SK-N-SH treated with all-trans-retinoic acid at 6 μM for 48 hours (cell line): ENCODE results near the gene CRADD.

ENCODE experiments used
- ATAC-seq: fragments of 200-7000 bp; cut with Tn5 transposase; 3 replicates; pipeline ENCODE4 v1.9.1; 2020; ENCODE audit warnings: mild to moderate bottlenecking, moderate library complexity
- ARNTL ChIP-seq: fragments of 450-650 bp; formaldehyde crosslinking; IDR thresholded peaks from 2 replicates; pipeline ENCODE4 v1.5.0; 2020; ENCODE audit warnings: low read depth, mild to moderate bottlenecking, moderate library complexity, borderline replicate concordance
- BACH2 ChIP-seq: fragments of 250-450 bp; sonication (Bioruptor Pico); IDR thresholded peaks from 2 replicates; pipeline ENCODE4 v1.9.0; 2021; ENCODE audit warnings: mild to moderate bottlenecking, borderline replicate concordance
- CREB5 ChIP-seq: fragments of 250-450 bp; sonication (Bioruptor Pico); IDR thresholded peaks from 2 replicates; pipeline ENCODE4 v1.5.1; 2020; ENCODE audit warnings: low read depth, mild to moderate bottlenecking, moderate library complexity
- CSDC2 ChIP-seq: fragments of 250-450 bp; sonication (Bioruptor Pico); IDR thresholded peaks from 2 replicates; pipeline ENCODE4 v1.5.0; 2020; ENCODE audit warnings: mild to moderate bottlenecking, moderate library complexity
- CSRNP3 ChIP-seq: fragments of 250-450 bp; sonication (Bioruptor Pico); IDR thresholded peaks from 2 replicates; pipeline ENCODE4 v1.5.1; 2021; ENCODE audit warnings: mild to moderate bottlenecking, moderate library complexity
- ESRRG ChIP-seq: fragments of 250-450 bp; sonication (Bioruptor Pico); IDR thresholded peaks from 2 replicates; pipeline ENCODE4 v1.6.1; 2021; ENCODE audit warnings: mild to moderate bottlenecking
- GLIS3 ChIP-seq: fragments of 250-450 bp; sonication (Bioruptor Pico); IDR thresholded peaks from 2 replicates; pipeline ENCODE4 v1.5.0; 2020; ENCODE audit warnings: mild to moderate bottlenecking, moderate library complexity
- ISL1 ChIP-seq: fragments of 250-450 bp; sonication (Bioruptor Pico); IDR thresholded peaks from 2 replicates; pipeline ENCODE4 v2.1.2; 2022; ENCODE audit warnings: mild to moderate bottlenecking, moderate library complexity
- OSR1 ChIP-seq: fragments of 250-450 bp; sonication (Bioruptor Pico); IDR thresholded peaks from 2 replicates; pipeline ENCODE4 v1.8.0; 2022; ENCODE audit warnings: moderate library complexity, mild to moderate bottlenecking, inconsistent platforms
- PATZ1 ChIP-seq: fragments of 250-450 bp; sonication (Bioruptor Pico); IDR thresholded peaks from 2 replicates; pipeline ENCODE4 v1.8.0; 2020; ENCODE audit warnings: mild to moderate bottlenecking, moderate library complexity, borderline replicate concordance
- POU6F1 ChIP-seq: fragments of 250-450 bp; sonication (Bioruptor Pico); IDR thresholded peaks from 2 replicates; pipeline ENCODE4 v1.8.0; 2021; ENCODE audit warnings: low read depth, mild to moderate bottlenecking, moderate library complexity, borderline replicate concordance
- PPARA ChIP-seq: fragments of 250-450 bp; sonication (Bioruptor Pico); IDR thresholded peaks from 2 replicates; pipeline ENCODE4 v1.5.0; 2020; ENCODE audit warnings: mild to moderate bottlenecking, borderline replicate concordance
- RARB ChIP-seq: fragments of 250-450 bp; sonication (Bioruptor Pico); IDR thresholded peaks from 2 replicates; pipeline ENCODE4 v1.8.0; 2021; ENCODE audit warnings: mild to moderate bottlenecking, moderate library complexity
- TCF4 ChIP-seq: fragments of 250-450 bp; sonication (Bioruptor Pico); IDR thresholded peaks from 2 replicates; pipeline ENCODE4 v1.8.0; 2021; ENCODE audit warnings: mild to moderate bottlenecking, moderate library complexity, borderline replicate concordance
- TOX ChIP-seq: fragments of 250-450 bp; sonication (Bioruptor Pico); IDR thresholded peaks from 2 replicates; pipeline ENCODE4 v1.8.0; 2021; ENCODE audit warnings: mild to moderate bottlenecking, moderate library complexity, borderline replicate concordance
- TSHZ2 ChIP-seq: fragments of 250-450 bp; sonication (Bioruptor Pico); IDR thresholded peaks from 2 replicates; pipeline ENCODE4 v1.5.0; 2020; ENCODE audit warnings: mild to moderate bottlenecking, moderate library complexity
- ZC3H10 ChIP-seq: fragments of 250-450 bp; sonication (Bioruptor Pico); IDR thresholded peaks from 2 replicates; pipeline ENCODE4 v1.5.1; 2021; ENCODE audit warnings: mild to moderate bottlenecking, moderate library complexity
- ZFP3 ChIP-seq: fragments of 250-450 bp; sonication (Bioruptor Pico); IDR thresholded peaks from 2 replicates; pipeline ENCODE4 v1.5.0; 2020; ENCODE audit warnings: mild to moderate bottlenecking, moderate library complexity
- ZFP30 ChIP-seq: fragments of 450-650 bp; formaldehyde crosslinking; IDR thresholded peaks from 2 replicates; pipeline ENCODE4 v1.5.0; 2022; ENCODE audit warnings: mild to moderate bottlenecking, moderate library complexity
- ZNF565 ChIP-seq: fragments of 450-650 bp; formaldehyde crosslinking; conservative IDR thresholded peaks from 2 replicates; pipeline ENCODE4 v1.5.0; 2020; ENCODE audit warnings: low read depth, mild to moderate bottlenecking, moderate library complexity
- ZNF70 ChIP-seq: fragments of 450-650 bp; formaldehyde crosslinking; IDR thresholded peaks from 2 replicates; pipeline ENCODE4 v1.5.0; 2020; ENCODE audit warnings: mild to moderate bottlenecking, moderate library complexity
- ZNF8 ChIP-seq: fragments of 450-650 bp; formaldehyde crosslinking; IDR thresholded peaks from 2 replicates; pipeline ENCODE4 v1.5.0; 2020; ENCODE audit warnings: mild to moderate bottlenecking, moderate library complexity

Gene CRADD

GRCh38 chr12:93855261-93855660 is 178.1 kb downstream of the CRADD start (continued):
- no peak for TF ChIP-seq TSHZ2
- no peak for TF ChIP-seq TOX (CRISPR knock-in tag)

- ATAC-seq: no peak
- TF ChIP-seq ZFP30 (CRISPR knock-in tag) (no peak), CSDC2 (no peak), POU6F1 (CRISPR knock-in tag) (no peak), ZC3H10 (CRISPR knock-in tag) (no peak), ZNF70 (CRISPR knock-in tag) (no peak), ZFP3 (no peak), BACH2 (CRISPR knock-in tag) (no peak), TSHZ2 (no peak), PPARA (CRISPR knock-in tag) (no peak), GLIS3 (CRISPR knock-in tag) (no peak), ISL1 (CRISPR knock-in tag) (no peak), ARNTL (CRISPR knock-in tag) (no peak), PATZ1 (CRISPR knock-in tag) (no peak), TCF4 (CRISPR knock-in tag) (no peak), TOX (CRISPR knock-in tag) (no peak)
These were observed 179.4 kb downstream of the CRADD start for GRCh38 chr12:93856611-93857010.

GRCh38 chr12:93857279-93857938 is 180.2 kb downstream of the CRADD start:
- peak; percentile 53 for ATAC-seq
- TF ChIP-seq ESRRG: no peak
- TF ChIP-seq TSHZ2: no peak
- no peak for TF ChIP-seq ZNF565 (CRISPR knock-in tag)
- no peak for TF ChIP-seq CREB5 (CRISPR knock-in tag)
- no peak for TF ChIP-seq ZNF8 (CRISPR knock-in tag)
- TF ChIP-seq TOX (CRISPR knock-in tag): no peak
- TF ChIP-seq ISL1 (CRISPR knock-in tag): no peak
- no peak for TF ChIP-seq CSDC2
- TF ChIP-seq ARNTL (CRISPR knock-in tag): no peak
- no peak for TF ChIP-seq BACH2 (CRISPR knock-in tag)
- TF ChIP-seq OSR1 (CRISPR knock-in tag): no peak
- TF ChIP-seq ZFP3: no peak
- TF ChIP-seq ZC3H10 (CRISPR knock-in tag): no peak
- TF ChIP-seq GLIS3 (CRISPR knock-in tag): no peak
- no peak for TF ChIP-seq CSRNP3 (CRISPR knock-in tag)
- no peak for TF ChIP-seq RARB (CRISPR knock-in tag)
